HG03469 (cell line): Measurements from ENCODE around the gene DCST2.
A peak's percentile ranks its signal among the peaks of the same experiment; 100 is the strongest.

ENCODE experiments used
- ATAC-seq: cut with Tn5 transposase; IDR thresholded peaks from one replicate; pipeline ENCODE4 v1.9.1; 2021; ENCODE audit warnings: mild to moderate bottlenecking, moderate library complexity, moderate number of reproducible peaks; ENCODE audit not compliant: unreplicated experiment

The DCST2 gene

GRCh38 chr1:155070158-155070621, 36.6 kb upstream of the DCST2 start:
- no peak for ATAC-seq

- no peak for ATAC-seq
Measured at GRCh38 chr1:155069551-155070157, 36.1 kb upstream of the DCST2 start.

GRCh38 chr1:155068599-155068998, 35.0 kb upstream of the DCST2 start:
- no peak for ATAC-seq

- ATAC-seq, result no peak
Measured at GRCh38 chr1:155066777-155067176, 33.2 kb upstream of the DCST2 start.

GRCh38 chr1:155064832-155065429, 31.4 kb upstream of the DCST2 start:
- ATAC-seq, result no peak

- no peak for ATAC-seq
Measured at GRCh38 chr1:155064111-155064831, 30.7 kb upstream of the DCST2 start.

GRCh38 chr1:155063550-155064110, 30.0 kb upstream of the DCST2 start, which contains the start of gene EFNA4:
Gene EFNA4 (plus strand): TSS chr1:155063740. CDS start chr1:155063824, 84 bp downstream.
- ATAC-seq, result peak; percentile 48

GRCh38 chr1:155062702-155063411, 29.3 kb upstream of the DCST2 start:
- ATAC-seq, result no peak

- no peak for ATAC-seq
Measured at GRCh38 chr1:155062151-155062686, 28.6 kb upstream of the DCST2 start.

GRCh38 chr1:155061381-155062150, 28.0 kb upstream of the DCST2 start:
- no peak for ATAC-seq

GRCh38 chr1:155060736-155061135, 27.2 kb upstream of the DCST2 start:
- ATAC-seq, result no peak

GRCh38 chr1:155057788-155058211, 24.2 kb upstream of the DCST2 start:
- no peak for ATAC-seq

GRCh38 chr1:155057104-155057503, 23.5 kb upstream of the DCST2 start:
- no peak for ATAC-seq

GRCh38 chr1:155053531-155054105, 20.0 kb upstream of the DCST2 start:
- no peak for ATAC-seq

- no peak for ATAC-seq
Measured at GRCh38 chr1:155052439-155053395, 19.1 kb upstream of the DCST2 start.

GRCh38 chr1:155051777-155052398, 18.3 kb upstream of the DCST2 start:
- ATAC-seq, result no peak

GRCh38 chr1:155051342-155051776, 17.8 kb upstream of the DCST2 start:
- no peak for ATAC-seq
